NCI-H446 treated with DMSO at 0.1 percent for 48 hours (cell line): ENCODE measurements around the gene SEC22C.

ENCODE experiments used
- DNase-seq: peaks from one replicate; lab custom pipeline; 2025; lab: John Stamatoyannopoulos, UW

Gene SEC22C

DNA sequence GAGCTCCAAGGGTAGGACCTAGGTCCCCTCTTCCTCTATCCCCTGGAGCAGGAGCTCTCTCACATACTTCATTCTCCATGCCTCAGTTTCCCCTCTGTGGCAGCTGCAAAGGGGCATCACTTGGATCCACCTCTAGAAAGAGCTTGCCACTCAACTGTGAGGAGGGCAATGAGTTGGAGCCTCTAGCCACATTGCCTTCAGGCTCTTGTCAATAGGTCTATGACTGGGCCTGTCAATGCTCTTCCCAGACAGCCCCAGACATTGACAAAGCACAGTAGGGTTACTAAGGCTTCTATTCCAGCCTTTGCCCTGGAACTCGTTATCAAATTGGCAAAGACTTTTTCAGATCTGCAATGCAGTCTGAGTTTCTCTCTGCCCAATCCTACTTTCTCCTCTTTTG, 83.7 kb downstream of the SEC22C start:
- DNase-seq = no peak
